Loucy (cell line): ENCODE data around the gene KRTAP10-3.

Experiments used
- H2AFZ ChIP-seq: fragments of 200-600 bp; sonication (generic); 2 replicates; pipeline ENCODE4 v1.6.0; 2016; ENCODE audit warnings: antibody characterized with exemption, mild to moderate bottlenecking, low read length, moderate library complexity
- H3F3A ChIP-seq: fragments of 200-600 bp; 2 replicates; pipeline ENCODE4 v1.6.0; 2016; ENCODE audit warnings: antibody characterized with exemption, low read depth, mild to moderate bottlenecking
- H3K27me3 ChIP-seq: fragments of 200-600 bp; sonication (generic); 2 replicates; pipeline ENCODE4 v1.6.1; 2014; ENCODE audit warnings: low read length, mild to moderate bottlenecking; ENCODE audit not compliant: insufficient read depth, poor library complexity, severe bottlenecking
- H3K36me3 ChIP-seq: fragments of 200-600 bp; sonication (generic); 2 replicates; pipeline ENCODE4 v1.6.1; 2016; ENCODE audit warnings: low read length; ENCODE audit not compliant: insufficient read depth
- H3K4me1 ChIP-seq: fragments of 200-600 bp; sonication (generic); 2 replicates; pipeline ENCODE4 v1.5.1; 2014; ENCODE audit warnings: low read length, mild to moderate bottlenecking; ENCODE audit not compliant: insufficient read depth, poor library complexity, severe bottlenecking
- H3K4me2 ChIP-seq: fragments of 200-600 bp; sonication (generic); 2 replicates; pipeline ENCODE4 v1.6.0; 2014; ENCODE audit warnings: antibody characterized with exemption, low read length, low read depth, mild to moderate bottlenecking; ENCODE audit not compliant: poor library complexity, severe bottlenecking
- H3K4me3 ChIP-seq: fragments of 200-600 bp; sonication (generic); 2 replicates; pipeline ENCODE4 v1.5.1; 2014; ENCODE audit warnings: low read length, mild to moderate bottlenecking, mixed read lengths; ENCODE audit not compliant: poor library complexity, severe bottlenecking
- H3K79me2 ChIP-seq: fragments of 200-600 bp; sonication (generic); 2 replicates; pipeline ENCODE4 v1.6.1; 2014; ENCODE audit warnings: low read length; ENCODE audit not compliant: insufficient read depth
- H3K9ac ChIP-seq: fragments of 200-600 bp; sonication (generic); 2 replicates; pipeline ENCODE4 v1.6.0; 2014; ENCODE audit warnings: mild to moderate bottlenecking, low read depth, low read length, moderate library complexity; ENCODE audit not compliant: poor library complexity, severe bottlenecking
- H3K9me2 ChIP-seq: fragments of 200-600 bp; sonication (generic); replicated peaks from 2 replicates; pipeline ENCODE4 v1.6.1; 2016; ENCODE audit warnings: low read depth, low read length, mixed read lengths
- H3K9me3 ChIP-seq: fragments of 200-600 bp; sonication (generic); 2 replicates; pipeline ENCODE4 v1.6.1; 2014; ENCODE audit warnings: mild to moderate bottlenecking, antibody characterized with exemption, low read length, low read depth; ENCODE audit not compliant: insufficient read depth
- H4K20me1 ChIP-seq: fragments of 200-600 bp; sonication (generic); 2 replicates; pipeline ENCODE4 v1.6.0; 2014; ENCODE audit warnings: antibody characterized with exemption, low read length, mild to moderate bottlenecking; ENCODE audit not compliant: insufficient read depth, poor library complexity, severe bottlenecking
- CTCF ChIP-seq: fragments of 200-600 bp; sonication (generic); conservative IDR thresholded peaks from 2 replicates; pipeline ENCODE4 v1.5.1; 2014; ENCODE audit warnings: mild to moderate bottlenecking, antibody characterized with exemption, low read length
- EZH2phosphoT487 ChIP-seq: fragments of 200-600 bp; IDR thresholded peaks from 2 replicates; pipeline ENCODE4 v1.6.1; 2018; ENCODE audit warnings: antibody characterized with exemption, mild to moderate bottlenecking, moderate library complexity, borderline replicate concordance

The KRTAP10-3 gene

GRCh38 chr21:44525391-44526095 is 33.1 kb downstream of the KRTAP10-3 start:
- Histone ChIP-seq H3K4me3 (no peak overlapping the region), H3K4me2 (no peak overlapping the region), H3K4me1 (no peaks in the 10 kb centered on the region), H3F3A (no peaks in the 10 kb centered on the region), H3K36me3 (no peaks in the 10 kb centered on the region), H2AFZ (no peak overlapping the region), H4K20me1 (no peaks in the 10 kb centered on the region), H3K9ac (no peak overlapping the region), H3K79me2 (no peaks in the 10 kb centered on the region), H3K27me3 (no peaks in the 10 kb centered on the region), H3K9me2 (no peaks in the 10 kb centered on the region), H3K9me3 (peaks cover 11% of the 10 kb centered on the region; the same call in 1 of the 2 replicates)
- TF ChIP-seq EZH2phosphoT487 (no peak), CTCF (no peak)

- H3K4me1 ChIP-seq: no peaks in the 10 kb centered on the region
- no peaks in the 10 kb centered on the region for H3F3A ChIP-seq
- no peaks in the 10 kb centered on the region for H4K20me1 ChIP-seq
- H3K79me2 ChIP-seq: no peaks in the 10 kb centered on the region
- no peak for TF ChIP-seq EZH2phosphoT487
- no peak for TF ChIP-seq CTCF
- H3K4me3 ChIP-seq: no peak overlapping the region
- H2AFZ ChIP-seq: no peak overlapping the region
- peaks cover 11% of the 10 kb centered on the region; the same call in 1 of the 2 replicates for H3K9me3 ChIP-seq
- no peak overlapping the region for H3K9ac ChIP-seq
- H3K4me2 ChIP-seq: no peak overlapping the region
- no peaks in the 10 kb centered on the region for H3K9me2 ChIP-seq
- no peaks in the 10 kb centered on the region for H3K27me3 ChIP-seq
- H3K36me3 ChIP-seq: no peaks in the 10 kb centered on the region
Observed at GRCh38 chr21:44524414-44525371, 33.9 kb downstream of the KRTAP10-3 start.

GRCh38 chr21:44523567-44524413 is 34.8 kb downstream of the KRTAP10-3 start:
- no peaks in the 10 kb centered on the region for H3K36me3 ChIP-seq

More at GRCh38 chr21:44523567-44524413, 34.8 kb downstream of the KRTAP10-3 start:
- no peaks in the 10 kb centered on the region for H3K27me3 ChIP-seq
- H3F3A ChIP-seq: no peaks in the 10 kb centered on the region
- no peak overlapping the region for H3K4me2 ChIP-seq
- H3K4me3 ChIP-seq: no peak overlapping the region
- H3K9me2 ChIP-seq: no peaks in the 10 kb centered on the region
- H3K79me2 ChIP-seq: no peaks in the 10 kb centered on the region
- H2AFZ ChIP-seq: no peak overlapping the region
- no peak for TF ChIP-seq EZH2phosphoT487
- TF ChIP-seq CTCF: no peak
- H3K4me1 ChIP-seq: no peaks in the 10 kb centered on the region
- peaks cover 11% of the 10 kb centered on the region; the same call in 1 of the 2 replicates for H3K9me3 ChIP-seq
- H3K9ac ChIP-seq: no peak overlapping the region
- no peaks in the 10 kb centered on the region for H4K20me1 ChIP-seq
